ENCODE data around the gene TRAF2.
"Not testable (repeated sequence)": the region's sequence is repeated elsewhere in the genome, so short reads cannot be mapped to it uniquely, and the experiment has no call there.

TRAF2 gene

DNA sequence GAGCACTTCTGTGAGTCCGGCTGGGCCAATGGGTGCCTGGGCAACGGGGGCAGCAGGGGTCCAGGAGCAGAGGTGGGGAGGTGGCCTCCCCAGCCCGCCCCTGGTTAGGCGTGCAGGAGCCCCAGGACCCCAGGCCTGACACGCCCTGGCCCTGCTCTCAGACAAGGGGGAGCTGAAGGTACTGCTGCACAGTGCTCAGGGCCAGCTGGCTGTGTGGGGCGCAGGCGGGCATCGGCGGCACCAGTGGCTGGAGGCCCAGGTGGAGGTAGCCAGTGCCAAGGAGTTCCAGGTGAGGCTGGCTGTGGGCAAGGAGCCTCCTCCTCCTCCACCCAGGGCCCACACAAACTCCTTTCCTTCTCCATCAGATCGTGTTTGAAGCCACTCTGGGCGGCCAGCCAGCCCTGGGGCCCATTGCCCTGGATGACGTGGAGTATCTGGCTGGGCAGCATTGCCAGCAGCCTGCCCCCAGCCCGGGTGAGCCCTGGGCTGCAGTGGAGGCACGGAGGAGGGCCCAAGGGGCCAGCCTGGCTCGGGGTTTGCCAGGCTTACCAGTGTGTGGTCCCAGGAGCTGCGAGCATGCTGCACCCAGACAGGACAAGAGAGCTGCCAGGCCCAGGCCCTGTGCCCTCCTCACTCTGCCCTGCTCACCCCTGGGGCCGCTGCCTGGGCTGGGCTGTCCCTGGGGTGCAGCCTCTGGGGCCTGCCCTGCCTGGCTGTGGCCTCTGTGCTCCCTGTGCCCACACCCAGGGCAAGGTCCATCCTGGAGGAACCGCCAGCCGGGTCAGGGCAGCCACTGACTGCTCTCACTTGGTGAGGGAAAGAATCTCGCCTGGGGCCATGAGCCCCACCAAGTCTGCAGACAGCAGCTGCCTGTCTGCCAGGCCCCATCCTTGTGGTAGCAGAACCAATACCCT is 27.2 kb upstream of the TRAF2 start:
- DNase-seq, result no peak

DNA sequence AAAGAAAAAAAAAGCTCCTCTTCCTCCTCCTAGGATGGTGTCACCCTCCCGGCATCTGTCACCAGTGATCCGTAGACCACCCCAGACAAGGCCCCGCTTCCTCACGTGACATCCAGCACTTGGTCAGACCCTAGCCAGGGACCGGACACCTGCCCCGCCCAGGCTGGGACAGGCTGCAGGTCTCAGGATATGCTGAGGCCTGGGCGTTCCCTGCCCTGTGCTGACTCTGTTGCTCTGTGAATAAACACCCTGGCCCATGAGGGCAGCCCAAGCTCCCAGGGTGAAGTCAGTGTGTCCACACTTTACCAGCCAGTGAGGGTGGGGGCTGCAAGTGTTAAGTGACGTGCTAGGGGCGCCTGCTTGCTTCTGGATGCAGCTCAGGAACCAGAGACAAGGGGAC is 25.8 kb upstream of the TRAF2 start:
- no peak for DNase-seq

DNA sequence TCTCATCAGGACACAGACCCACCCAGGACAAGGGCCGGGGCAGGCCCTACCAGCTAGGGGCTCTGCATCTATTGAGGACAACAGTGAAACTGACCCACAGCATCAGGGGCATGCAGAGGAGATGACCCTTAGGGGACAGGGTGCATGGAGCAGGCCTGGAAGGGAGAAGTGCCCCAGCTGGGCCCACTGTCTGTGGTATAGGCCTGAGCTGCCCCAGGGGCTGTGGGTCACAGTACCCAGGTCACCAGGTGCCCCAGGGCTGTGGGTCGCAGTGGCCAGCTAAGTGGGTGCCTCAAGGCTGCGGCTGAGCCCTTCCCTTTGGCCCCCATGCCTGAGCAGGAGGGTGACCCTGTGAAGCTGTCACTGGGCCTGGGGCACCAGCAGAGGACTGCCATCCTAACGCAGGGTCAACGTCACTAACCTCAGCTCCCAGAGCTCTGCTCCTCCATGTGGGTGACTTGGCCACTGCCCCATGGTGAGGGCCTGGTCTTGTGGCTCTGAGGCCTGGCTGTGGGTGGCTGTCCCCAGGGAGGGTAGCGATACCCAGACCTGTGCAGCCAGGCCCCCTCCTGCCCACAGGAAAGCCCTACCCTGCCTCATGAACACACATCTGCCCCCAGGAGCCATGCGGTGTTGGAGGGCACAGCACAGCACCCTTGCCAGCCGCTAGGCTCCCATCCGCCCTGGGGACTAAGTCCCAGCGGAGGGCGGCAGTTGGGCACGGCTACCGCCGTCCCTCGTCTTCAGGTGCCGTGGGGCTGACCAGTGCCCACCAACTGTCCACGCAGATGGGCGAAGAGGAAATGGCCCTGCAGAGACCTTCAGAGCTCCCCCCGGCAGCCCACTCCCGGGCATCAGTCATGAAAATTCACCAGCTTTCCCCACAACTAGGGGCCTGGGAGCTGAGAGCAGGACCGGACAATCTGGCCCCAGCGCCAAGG is 25.1 kb upstream of the TRAF2 start:
- no peak for DNase-seq

DNA sequence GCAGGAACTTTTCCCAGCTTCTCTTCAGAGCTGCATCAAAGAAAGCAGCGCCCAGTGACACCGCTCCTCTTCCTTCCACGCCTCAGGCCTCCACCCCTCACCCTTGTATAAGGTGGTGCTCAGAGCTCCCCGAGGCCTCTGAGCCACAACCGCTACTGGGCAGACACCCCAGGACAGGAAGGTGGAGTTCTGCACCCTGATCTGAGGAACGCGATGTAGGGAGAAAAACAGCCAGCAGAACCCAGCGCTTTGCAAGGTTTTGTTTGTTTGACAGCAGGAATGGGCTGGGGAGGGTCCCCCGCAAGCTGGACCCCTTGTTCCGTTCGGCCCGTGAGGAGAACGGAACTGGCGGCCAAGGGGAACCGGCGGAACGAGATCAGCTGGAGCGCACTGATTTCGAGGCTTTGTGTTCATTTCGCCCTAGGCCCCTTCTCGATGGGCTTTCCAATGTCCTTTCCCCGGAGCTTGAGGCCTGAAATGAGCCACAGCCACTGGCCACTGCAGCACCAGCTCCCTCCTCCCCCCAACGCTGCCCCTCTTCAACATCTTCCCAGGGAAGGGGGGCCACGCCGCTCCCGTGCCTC is 24.4 kb upstream of the TRAF2 start:
- no peak for DNase-seq

DNA sequence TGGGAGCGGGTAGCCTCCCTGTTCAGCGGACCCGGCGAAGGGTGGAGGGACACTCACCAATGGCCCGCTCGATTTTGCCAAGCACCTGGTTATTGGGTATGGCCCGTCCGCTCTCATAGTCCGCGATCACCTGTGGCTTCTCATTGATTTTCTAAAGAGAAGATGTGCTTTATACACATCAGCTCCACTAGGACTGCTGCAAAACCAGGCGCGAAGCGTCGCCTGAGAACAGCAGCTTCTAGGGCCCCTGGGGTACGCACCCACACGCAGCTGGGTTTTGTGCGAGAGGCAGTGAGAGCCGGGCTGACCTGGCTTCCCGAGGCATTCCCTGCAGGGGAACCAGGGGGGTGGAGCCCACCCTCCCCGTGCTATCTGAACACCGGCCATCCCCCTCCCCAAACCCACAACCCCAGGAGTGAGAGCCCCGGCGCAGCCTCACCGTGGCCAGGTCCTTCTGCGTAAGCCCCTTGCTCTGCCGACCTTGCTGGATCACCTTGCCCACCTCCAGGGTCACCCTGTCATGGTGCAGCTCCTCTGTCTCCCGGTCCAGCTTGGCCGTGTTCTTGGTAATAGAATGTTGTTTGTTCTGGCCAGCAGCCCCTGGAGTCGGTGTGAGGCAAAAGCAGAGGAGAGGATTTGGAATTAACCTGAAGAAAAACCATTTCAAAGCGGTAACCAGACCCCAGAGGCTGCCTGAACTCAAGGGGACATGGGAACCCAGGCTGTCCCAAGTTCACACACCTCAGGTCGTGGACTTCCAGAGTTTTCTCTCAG is 23.3 kb upstream of the TRAF2 start:
- no peak for DNase-seq

DNA sequence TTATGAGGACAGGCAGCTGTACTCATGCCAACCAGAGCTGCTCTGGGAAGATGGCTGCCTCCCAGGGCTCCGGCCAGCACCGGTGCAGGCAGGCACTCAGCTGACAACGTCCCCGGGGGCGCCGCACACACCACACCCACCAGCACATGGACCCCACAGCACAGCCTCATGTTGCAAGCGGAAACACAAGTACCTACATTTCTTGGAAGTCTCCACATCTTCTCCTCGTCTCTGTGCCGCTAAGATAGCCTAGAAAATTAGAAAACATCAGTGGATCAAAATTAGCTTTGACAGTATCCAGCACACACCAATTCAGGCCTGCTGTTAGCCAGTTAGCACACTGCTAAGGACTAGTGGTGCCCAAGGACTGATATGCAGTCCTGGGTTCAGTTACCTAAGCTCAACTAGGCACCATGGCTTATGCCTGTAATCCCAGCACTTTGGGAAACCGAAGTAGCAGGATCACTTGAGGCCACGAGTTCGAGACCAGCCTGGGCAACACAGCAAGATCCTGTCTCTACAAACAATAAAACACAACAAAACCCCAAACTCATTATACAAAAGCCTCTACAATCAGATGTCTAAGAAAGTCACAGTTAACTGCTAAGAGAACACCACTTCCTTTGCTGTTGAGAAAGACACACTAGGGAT is 22.6 kb upstream of the TRAF2 start:
- DNase-seq, result no peak

DNA sequence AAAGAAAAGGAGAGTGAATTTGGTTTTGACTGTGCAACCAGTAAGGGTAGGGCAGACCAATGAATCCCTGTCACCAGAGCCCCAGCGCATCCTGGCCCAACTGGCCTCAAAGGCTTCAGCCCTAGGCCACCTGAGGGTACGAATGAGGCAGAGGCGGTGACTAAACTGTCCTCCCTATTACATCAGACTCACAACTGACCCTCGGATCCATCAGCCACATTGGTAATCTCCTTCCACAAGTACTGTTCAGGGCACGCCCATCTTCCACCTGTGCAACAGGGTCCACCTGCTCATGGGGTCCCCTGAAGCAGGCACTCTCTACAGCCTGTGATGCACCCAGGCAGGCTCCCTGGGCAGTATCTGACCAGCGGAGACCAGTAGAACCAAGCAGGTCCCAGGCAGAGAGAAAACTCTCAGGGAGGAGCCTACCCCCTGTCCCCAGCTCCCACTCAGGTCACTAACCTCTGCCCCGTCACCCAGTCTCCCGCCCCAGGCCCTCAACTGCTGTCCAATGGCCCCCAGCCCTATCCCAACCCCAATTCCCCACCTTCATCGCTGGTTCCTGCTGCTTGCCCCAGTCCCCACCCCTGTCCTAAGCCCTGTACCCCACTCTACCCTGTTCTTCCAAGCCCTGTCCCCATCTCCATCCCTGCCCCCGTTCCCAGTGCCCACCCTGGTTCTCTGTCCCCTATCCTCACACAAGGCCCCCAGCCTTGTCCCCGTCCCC is 21.1 kb upstream of the TRAF2 start:
- no peak for DNase-seq

DNA sequence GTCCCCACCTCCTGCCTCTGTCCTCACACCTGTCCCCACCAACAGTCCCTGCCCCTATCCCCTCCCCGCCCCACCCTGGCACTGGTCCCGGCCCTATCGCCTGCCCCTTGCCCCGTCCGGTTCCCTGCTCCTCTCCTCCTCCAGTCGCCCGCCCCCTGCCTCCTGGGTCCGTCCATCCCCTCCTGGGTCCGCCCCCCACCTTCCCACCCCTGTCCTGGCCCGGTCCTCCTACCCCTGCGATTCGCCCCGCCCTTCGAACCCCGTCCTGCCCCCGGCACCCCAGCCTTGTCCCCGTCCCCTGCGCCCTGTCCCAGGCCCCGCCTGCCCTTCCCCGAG is 20.6 kb upstream of the TRAF2 start:
- DNase-seq, result no peak

DNA sequence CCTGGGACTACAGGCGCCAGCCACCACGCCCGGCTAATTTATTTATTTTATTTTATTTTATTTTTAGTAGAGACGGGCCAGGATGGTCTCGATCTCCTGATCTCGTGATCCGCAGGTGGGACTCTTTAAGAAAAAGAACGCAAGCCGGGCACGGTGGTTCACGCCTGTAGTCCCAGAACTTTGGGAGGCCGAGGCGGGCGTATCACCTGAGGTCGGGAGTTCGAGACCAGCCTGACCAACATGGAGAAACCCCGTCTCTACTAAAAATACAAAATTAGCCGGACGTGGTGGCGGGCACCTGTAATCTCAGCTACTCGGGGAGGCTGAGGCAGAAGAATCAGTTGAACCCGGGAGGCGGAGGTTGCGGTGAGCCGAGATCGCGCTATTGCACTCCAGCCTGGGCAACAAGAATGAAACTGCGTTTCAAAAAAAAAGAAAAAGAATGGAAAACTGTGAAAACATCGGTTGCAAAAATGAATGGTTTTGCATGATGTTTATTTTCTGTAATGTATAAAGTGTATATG is 19.4 kb upstream of the TRAF2 start:
- DNase-seq, result not testable (repeated sequence)

DNA sequence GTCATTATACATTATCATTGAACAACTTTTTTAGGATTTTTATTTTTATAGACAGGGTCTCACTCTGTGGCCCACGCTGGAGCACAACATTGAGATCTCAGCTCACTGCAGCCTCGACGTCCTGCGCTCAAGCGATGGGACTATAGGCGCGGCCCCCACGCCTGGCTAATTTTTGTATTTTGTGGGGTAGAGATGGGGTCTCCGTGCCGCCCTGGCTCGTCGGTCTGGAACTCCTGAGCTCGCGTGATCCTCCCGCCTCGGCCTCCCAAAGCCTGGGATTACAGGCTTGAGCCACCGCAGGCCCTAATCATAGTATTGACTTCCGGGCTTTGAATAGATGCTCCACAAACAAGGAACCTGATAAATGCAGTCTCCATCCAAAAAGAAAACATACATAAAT is 18.8 kb upstream of the TRAF2 start:
- DNase-seq, result no peak

DNA sequence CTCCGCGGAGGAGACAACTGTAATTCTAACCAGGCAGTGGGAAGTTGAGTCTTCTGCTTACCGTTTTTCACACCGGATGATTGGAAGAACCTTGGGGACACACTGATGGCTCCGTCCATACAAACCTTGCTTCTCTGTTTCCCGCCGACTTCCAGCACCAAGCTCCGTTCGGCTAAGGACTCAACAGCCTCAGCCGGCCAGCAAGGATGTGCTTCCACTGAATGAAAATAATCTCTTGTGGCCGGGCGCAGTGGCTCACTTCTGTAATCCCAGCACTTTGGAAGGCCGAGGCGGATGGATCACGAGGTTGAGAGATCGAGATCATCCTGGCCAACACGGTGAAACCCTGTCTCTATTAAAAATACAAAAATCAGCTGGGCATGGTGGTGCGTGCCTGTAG is 18.4 kb upstream of the TRAF2 start:
- DNase-seq, result no peak

DNA sequence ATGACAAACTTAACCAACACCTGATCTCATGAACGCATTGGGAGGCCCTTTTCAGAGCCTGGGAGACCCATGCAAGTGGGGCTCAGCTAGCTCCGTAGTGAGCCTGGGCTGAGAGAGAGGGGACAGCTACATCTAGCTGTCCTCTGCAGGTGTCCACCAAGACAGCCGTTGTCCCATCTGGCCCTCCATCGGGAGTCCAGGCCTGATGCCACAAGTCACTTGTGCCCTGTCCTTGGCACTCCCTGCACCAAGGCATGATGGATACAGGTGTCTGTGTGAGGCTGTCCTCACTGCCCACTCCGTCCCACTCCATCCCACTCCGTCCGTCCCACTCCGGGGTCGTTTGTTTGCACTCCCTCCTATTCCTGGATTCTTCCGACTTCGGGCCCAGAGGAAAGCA is 17.7 kb upstream of the TRAF2 start:
- no peak for DNase-seq

DNA sequence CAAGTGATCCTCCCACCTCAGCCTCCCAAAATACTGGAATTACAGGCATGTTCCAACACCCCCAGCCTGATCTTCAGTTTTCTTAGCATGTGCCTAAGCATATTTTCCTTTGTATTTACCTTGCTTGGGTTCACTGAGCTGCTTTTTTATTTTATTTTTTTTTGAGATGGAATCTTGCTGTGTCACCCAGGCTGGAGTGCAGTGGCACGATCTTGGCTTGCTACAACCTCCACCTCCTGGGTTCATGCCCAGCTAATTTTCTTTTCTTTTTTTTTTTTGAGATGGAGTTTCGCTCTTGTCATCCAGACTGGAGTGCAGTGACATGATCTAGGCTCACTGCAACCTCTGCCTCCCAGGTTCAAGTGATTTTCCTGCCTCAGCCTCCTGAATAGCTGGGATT is 16.7 kb upstream of the TRAF2 start:
- DNase-seq, result not testable (repeated sequence)

DNA sequence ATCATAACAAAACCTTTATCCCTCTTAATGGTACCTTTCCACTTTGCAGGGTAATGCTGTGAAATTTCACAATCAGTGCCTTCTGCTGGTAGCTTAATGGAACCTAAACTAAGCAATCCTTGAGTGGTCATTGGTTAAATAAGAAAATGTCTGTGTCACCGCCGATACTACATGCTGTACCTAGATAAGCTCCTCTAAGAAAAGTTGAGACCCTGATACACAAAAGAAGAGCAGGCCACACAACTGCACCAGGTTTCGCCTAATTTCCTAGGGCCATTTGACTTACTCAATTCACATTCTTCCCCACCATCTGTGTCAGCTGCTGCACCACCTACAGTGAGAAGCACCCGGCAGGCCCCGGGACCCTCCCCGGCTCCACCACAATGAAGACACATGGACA is 11.2 kb upstream of the TRAF2 start:
- no peak for DNase-seq

DNA sequence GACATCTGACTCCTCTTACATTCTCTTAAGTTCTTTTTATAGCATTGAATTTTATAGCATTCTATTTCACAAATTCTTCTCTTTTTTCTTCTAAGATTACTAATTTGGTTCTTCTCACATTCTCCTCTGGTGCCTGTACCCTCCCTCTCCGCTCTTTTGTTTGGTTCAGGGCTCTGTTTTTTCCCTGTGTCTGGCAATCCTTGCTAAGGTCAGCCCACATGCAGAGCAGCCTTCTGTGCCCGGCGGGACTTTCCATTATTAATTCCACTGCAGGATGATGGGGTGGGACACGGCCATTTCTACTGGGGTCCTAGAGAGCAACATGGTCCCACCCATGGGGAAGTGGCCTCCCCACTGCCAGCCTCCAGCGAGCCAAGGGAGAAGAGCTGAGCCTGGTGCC is 9.8 kb upstream of the TRAF2 start:
- DNase-seq, result no peak

DNA sequence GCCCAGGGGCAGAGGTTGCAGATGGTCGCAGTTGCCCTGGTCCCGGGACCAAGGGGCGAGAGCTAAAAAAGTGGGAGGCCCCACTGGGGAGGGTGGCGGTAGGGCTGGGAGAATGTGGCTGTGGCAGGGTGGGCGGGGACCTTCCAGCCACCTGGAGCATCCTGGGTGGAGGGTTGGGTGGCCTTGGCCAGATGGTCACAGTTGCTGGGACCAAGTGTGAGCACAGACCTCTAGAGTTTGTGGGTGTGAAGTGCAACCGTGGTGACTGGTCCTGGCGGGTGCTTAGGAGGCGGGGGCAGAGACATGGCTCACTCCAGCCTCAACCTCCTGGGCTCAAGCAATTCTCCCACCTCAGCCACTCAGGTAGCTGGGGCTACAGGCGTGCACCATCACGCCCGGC is 5.7 kb upstream of the TRAF2 start:
- DNase-seq, result no peak

DNA sequence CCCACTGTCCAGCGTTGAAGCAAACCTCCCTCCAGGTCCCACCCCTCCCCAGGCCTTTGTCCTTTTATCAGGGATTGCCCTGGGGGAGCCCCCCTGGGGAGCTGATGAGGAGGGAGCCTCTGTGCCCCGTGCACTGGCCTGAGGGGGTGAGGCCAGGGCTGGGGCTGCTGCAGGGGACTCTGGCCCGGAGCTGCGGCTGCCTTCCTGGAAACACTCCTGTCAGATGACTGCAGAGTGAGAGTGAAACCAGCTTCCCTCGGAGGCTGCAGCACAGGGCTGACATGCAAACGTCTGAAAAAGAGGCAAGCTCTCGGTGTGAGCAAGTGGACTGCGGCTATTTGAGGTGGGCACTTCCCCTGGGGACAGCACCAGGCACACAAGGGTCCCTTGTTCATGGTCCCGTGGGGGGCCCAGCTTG is 4.6 kb upstream of the TRAF2 start:
- DNase-seq, result no peak

DNA sequence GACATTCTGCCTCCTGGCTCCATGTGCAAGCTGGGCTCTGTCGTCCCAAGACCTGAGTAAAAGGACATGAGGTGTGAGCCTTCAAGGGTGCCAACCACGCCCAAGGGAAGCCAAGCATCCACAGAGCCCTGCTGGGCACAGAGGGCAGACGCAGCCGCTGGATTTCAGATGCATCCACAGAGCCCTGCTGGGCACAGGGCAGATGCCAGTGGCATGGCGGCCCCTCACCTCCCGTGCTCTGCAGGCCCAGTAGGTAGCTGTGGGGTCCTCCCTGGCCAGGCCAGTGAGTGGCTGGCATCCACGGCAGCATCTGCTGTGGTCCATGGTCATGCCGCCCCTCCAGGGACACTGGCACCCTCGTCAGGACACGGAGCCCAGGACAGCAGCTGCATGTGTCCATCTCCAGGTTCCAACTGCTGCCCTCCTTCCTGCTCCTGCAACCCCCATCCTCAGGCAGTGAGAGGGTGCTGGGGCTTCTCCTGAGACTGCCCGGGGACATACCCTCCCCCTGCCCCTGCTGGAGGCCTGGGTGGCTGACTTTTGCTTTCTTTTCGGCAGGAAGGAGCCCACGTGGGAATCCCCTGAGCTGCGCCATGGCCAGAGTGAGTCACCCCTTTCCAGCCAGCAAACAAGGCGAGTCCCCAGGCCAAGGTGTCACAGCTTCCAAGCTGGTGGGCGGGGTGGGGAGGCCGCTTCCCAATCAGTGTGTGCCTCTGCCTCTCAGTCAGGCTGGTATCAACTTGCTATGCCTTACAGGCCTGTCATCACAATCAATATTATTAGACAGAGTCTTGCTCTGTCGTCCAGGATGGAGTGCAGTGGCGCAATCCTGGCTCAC is 4.0 kb upstream of the TRAF2 start:
- no peak for DNase-seq

DNA sequence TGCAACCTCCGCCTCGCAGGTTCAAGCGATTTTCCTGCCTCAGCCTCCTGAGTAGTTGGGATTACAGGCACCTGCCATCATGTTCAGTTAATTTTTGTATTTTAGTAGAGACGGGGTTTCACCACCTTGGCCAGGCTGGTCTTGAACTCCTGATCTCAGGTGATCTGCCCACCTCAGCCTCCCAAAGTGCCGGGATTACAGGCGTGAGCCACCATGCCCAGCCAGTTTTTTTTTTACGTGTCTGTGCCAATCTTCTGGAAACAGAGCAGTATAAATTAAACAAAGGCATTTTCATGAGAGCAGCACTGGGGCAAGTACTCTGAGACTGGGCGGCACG is 3.4 kb upstream of the TRAF2 start:
- DNase-seq, result not testable (repeated sequence)

DNA sequence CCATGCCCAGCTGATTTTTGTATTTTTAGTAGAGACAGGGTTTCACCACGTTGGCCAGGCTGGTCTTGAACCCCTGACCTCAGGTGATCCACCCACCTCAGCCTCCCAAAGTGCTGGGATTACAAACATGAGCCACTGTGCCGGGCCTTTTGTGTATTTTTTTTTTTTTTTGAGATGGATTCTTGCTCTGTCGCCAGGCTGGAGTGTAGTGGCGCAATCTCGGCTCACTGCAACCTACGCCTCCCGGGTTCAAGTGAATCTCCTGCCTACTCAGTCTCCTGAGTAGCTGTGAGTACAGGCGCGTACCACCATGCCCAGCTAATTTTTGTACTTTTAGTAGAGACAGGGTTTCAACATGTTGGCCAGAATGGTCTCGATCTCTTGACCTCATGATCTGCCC is 2.6 kb upstream of the TRAF2 start:
- DNase-seq, result not testable (repeated sequence)
